ENCODE measurements around the gene SLC30A3. TPM values are rescaled to one million over a fixed set of nuclear protein-coding genes. Genes with fewer than 3 reads are reported as not detected.

SLC30A3 gene
- total and polyA plus RNA-seq, 2 of the 13 experiments (the other 11 are each of a cell fraction or from before 2014, with no cell fraction given), result 0.38 to 0.79 TPM

DNA sequence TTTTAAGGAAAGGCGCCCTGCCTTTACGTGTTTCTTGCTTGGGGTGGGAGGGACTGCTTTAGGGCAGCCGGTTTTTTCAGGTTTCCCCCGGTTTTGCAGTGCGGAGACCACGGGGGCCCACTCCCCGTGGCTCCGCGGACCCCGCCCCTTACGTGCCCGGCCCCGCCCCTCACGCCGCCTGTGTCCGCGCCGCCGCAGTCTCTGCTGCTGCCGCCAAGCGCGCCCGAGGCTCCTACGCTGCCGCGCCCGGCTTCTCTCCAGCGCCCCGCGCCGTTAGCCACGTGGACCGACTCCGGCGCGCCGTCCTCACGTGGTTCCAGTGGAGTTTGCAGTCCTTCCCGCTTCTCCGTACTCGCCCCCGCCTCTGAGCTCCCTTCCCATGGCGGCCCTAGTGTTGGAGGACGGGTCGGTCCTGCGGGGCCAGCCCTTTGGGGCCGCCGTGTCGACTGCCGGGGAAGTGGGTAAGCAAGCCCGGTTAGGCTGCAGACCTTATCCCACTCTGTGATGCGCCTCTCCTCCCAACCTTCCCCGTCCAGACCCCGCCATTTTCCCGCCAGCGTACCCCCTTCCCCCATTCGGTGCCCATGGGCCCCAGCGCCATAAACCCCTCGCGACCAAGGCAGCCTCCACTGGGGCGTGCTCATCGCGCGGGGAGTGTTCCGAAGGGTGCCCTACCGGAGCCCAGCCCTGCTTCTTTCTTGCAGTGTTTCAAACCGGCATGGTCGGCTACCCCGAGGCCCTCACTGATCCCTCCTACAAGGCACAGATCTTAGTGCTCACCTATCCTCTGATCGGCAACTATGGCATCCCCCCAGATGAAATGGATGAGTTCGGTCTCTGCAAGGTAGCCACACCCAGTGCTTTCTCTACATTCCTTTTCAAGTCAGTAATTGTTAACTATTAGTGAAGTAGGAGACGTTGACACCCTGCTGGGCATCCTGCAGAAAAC is 45.4 kb downstream of the SLC30A3 start, which contains the start of gene CAD (continued):
- TF ChIP-seq NFE2L2 (IDR thresholded peaks at IDR 0.05; ENCODE audit: low read length) (no peak), ZBTB20 (CRISPR knock-in tag; IDR thresholded peaks at IDR 0.05; ENCODE audit: borderline replicate concordance, low read depth) (no peak), GTF3A (CRISPR knock-in tag; conservative IDR thresholded peaks at IDR 0.05) (no peak), ZNF678 (CRISPR knock-in tag; IDR thresholded peaks at IDR 0.05) (no peak), ISL2 (CRISPR knock-in tag; IDR thresholded peaks at IDR 0.05) (no peak), ZNF260 (CRISPR knock-in tag; IDR thresholded peaks at IDR 0.05; ENCODE audit: borderline replicate concordance, low read depth) (0 out of 2 replicates have a peak, but pooled peaks have one; percentile 54), ARID2 (CRISPR knock-in tag; IDR thresholded peaks at IDR 0.05; ENCODE audit: borderline replicate concordance) (no peak), SOX6 (IDR thresholded peaks at IDR 0.05) (no peak), SOX6 (CRISPR knock-in tag; IDR thresholded peaks at IDR 0.05) (peak; percentile 41; the same call in 1 of the 2 replicates), ZNF383 (CRISPR knock-in tag; IDR thresholded peaks at IDR 0.05; ENCODE audit: borderline replicate concordance) (no peak)
- TF ChIP-seq, protein P1, sequence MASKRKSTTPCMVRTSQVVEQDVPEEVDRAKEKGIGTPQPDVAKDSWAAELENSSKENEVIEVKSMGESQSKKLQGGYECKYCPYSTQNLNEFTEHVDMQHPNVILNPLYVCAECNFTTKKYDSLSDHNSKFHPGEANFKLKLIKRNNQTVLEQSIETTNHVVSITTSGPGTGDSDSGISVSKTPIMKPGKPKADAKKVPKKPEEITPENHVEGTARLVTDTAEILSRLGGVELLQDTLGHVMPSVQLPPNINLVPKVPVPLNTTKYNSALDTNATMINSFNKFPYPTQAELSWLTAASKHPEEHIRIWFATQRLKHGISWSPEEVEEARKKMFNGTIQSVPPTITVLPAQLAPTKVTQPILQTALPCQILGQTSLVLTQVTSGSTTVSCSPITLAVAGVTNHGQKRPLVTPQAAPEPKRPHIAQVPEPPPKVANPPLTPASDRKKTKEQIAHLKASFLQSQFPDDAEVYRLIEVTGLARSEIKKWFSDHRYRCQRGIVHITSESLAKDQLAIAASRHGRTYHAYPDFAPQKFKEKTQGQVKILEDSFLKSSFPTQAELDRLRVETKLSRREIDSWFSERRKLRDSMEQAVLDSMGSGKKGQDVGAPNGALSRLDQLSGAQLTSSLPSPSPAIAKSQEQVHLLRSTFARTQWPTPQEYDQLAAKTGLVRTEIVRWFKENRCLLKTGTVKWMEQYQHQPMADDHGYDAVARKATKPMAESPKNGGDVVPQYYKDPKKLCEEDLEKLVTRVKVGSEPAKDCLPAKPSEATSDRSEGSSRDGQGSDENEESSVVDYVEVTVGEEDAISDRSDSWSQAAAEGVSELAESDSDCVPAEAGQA (IDR thresholded peaks at IDR 0.05; ENCODE audit: low read depth), result no peak; the same call in 1 of the 2 replicates
- TF ChIP-seq, protein P1 (CRISPR knock-in tag; IDR thresholded peaks at IDR 0.05; ENCODE audit: borderline replicate concordance), result no peak
- TF ChIP-seq, protein P2, sequence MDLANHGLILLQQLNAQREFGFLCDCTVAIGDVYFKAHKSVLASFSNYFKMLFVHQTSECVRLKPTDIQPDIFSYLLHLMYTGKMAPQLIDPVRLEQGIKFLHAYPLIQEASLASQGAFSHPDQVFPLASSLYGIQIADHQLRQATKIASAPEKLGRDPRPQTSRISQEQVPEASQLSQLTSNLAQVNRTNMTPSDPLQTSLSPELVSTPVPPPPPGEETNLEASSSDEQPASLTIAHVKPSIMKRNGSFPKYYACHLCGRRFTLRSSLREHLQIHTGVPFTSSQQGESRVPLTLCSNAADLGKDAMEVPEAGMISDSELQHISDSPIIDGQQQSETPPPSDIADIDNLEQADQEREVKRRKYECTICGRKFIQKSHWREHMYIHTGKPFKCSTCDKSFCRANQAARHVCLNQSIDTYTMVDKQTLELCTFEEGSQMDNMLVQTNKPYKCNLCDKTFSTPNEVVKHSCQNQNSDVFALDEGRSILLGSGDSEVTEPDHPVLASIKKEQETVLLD (CRISPR knock-in tag; IDR thresholded peaks at IDR 0.05; ENCODE audit: low read depth), result no peak
- TF ChIP-seq, protein P3, sequence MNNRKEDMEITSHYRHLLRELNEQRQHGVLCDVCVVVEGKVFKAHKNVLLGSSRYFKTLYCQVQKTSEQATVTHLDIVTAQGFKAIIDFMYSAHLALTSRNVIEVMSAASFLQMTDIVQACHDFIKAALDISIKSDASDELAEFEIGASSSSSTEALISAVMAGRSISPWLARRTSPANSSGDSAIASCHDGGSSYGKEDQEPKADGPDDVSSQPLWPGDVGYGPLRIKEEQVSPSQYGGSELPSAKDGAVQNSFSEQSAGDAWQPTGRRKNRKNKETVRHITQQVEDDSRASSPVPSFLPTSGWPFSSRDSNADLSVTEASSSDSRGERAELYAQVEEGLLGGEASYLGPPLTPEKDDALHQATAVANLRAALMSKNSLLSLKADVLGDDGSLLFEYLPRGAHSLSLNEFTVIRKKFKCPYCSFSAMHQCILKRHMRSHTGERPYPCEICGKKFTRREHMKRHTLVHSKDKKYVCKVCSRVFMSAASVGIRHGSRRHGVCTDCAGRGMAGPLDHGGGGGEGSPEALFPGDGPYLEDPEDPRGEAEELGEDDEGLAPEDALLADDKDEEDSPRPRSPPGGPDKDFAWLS (CRISPR knock-in tag; IDR thresholded peaks at IDR 0.05; ENCODE audit: borderline replicate concordance), result no peak
- TF ChIP-seq, protein P4, sequence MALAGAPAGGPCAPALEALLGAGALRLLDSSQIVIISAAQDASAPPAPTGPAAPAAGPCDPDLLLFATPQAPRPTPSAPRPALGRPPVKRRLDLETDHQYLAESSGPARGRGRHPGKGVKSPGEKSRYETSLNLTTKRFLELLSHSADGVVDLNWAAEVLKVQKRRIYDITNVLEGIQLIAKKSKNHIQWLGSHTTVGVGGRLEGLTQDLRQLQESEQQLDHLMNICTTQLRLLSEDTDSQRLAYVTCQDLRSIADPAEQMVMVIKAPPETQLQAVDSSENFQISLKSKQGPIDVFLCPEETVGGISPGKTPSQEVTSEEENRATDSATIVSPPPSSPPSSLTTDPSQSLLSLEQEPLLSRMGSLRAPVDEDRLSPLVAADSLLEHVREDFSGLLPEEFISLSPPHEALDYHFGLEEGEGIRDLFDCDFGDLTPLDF (CRISPR knock-in tag; IDR thresholded peaks at IDR 0.05), result peak; percentile 41; the same call in 1 of the 2 replicates
- TF ChIP-seq, protein P5, sequence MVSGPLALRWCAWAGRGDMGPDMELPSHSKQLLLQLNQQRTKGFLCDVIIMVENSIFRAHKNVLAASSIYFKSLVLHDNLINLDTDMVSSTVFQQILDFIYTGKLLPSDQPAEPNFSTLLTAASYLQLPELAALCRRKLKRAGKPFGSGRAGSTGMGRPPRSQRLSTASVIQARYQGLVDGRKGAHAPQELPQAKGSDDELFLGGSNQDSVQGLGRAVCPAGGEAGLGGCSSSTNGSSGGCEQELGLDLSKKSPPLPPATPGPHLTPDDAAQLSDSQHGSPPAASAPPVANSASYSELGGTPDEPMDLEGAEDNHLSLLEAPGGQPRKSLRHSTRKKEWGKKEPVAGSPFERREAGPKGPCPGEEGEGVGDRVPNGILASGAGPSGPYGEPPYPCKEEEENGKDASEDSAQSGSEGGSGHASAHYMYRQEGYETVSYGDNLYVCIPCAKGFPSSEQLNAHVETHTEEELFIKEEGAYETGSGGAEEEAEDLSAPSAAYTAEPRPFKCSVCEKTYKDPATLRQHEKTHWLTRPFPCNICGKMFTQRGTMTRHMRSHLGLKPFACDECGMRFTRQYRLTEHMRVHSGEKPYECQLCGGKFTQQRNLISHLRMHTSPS (CRISPR knock-in tag; IDR thresholded peaks at IDR 0.05; ENCODE audit: low read depth), result no peak
